ENCODE measurements around the gene ZCCHC7.
"Not testable (repeated sequence)": the region's sequence is repeated elsewhere in the genome, so short reads cannot be mapped to it uniquely, and the experiment has no call there.

DNA sequence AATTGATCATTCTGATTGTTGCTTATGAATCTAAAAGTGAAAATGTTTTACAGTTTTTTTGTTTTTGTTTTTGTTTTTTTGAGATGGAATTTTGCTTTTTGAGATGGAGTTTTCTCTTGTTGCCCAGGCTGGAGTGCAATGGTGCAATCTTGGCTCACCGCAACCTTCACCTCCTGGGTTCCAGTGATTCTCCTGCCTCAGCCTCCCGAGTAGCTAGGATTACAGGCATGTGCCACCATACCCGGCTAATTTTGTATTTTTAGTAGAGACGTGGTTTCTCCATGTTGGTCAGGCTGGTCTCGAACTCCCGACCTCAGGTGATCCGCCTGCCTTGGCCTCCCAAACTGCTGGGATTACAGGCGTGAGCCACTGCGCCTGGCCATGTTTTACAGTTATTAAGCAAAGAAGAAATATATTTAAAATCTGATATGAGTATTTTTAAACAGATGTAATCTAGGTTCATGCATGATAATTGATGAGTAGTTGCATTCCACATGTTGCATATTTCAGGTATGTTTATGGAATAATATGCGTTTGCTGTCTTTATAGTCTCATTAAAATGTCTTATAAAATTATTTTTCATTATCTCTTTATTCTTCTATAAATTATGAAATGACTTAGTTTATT lies 171.4 kb downstream of the ZCCHC7 start:
- TF ChIP-seq, protein P1, sequence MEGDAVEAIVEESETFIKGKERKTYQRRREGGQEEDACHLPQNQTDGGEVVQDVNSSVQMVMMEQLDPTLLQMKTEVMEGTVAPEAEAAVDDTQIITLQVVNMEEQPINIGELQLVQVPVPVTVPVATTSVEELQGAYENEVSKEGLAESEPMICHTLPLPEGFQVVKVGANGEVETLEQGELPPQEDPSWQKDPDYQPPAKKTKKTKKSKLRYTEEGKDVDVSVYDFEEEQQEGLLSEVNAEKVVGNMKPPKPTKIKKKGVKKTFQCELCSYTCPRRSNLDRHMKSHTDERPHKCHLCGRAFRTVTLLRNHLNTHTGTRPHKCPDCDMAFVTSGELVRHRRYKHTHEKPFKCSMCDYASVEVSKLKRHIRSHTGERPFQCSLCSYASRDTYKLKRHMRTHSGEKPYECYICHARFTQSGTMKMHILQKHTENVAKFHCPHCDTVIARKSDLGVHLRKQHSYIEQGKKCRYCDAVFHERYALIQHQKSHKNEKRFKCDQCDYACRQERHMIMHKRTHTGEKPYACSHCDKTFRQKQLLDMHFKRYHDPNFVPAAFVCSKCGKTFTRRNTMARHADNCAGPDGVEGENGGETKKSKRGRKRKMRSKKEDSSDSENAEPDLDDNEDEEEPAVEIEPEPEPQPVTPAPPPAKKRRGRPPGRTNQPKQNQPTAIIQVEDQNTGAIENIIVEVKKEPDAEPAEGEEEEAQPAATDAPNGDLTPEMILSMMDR (IDR thresholded peaks at IDR 0.05; ENCODE audit: insufficient read depth, low read depth, low read length) = not testable (repeated sequence)
- TF ChIP-seq EZH2 (IDR thresholded peaks at IDR 0.05; ENCODE audit: insufficient read depth, low read length) = not testable (repeated sequence)

Measured in astrocyte (in vitro differentiated cells and primary cell).